GM19023 (cell line): ENCODE data around the gene ATP2B2.

Experiments used
- ATAC-seq: cut with Tn5 transposase; IDR thresholded peaks from one replicate; pipeline ENCODE4 v1.9.1; 2021; ENCODE audit warnings: mild to moderate bottlenecking, moderate library complexity; ENCODE audit not compliant: unreplicated experiment

ATP2B2 gene

DNA sequence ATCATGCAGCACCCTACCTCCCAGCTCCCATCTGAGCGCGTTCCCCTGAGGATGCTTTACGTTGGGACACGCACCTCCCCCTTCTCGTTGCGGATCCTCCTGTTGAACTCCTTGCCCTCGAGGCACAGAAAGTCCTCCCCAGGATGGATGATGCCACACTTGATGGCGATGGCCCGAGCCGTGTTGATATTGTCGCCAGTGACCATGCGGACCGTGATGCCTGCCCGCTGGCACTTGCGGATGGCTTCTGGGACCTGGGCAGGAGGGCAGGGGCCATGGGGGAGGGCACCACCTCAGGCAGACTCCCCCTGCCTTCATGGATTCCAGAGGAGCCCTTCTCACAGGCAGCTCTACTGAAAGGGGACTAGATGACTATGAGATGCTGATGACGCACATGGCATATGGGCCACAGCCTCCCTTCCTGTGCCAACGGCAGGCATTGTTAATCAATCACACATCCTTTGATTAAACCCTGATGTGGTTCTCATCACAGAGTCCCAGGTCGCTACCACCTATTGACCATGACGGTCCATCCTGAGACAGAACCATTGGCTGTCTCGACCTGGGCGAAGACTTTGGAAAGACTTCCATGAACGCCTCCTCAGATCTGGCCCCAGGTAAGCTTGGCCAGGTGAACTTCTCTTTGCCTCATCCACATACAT lies 154.9 kb downstream of the ATP2B2 start:
- ATAC-seq: no peak

DNA sequence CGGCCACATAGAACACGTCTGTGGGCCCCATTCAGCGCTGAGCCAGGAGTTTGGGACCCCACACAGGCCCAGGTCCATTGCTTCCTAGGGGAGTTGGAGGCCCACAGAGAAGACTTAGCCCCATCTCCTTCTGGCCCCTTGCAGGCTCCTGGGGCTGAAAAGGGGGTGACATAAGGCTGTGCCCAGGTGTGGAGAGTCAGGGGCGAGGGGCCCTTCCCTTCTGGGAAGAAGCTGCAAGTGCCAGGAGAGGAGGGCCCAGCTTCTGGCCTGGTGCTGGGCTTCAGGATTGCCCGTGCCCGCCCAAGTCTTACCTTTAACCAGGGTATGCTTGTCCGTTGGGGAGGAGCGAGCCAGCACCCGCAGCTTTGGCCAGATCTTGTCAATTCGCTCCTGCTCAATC lies 155.6 kb downstream of the ATP2B2 start:
- no peak for ATAC-seq

GRCh38 chr3:10348404-10348721 lies 157.0 kb downstream of the ATP2B2 start:
- no peak for ATAC-seq

GRCh38 chr3:10347648-10348403 lies 157.6 kb downstream of the ATP2B2 start:
- no peak for ATAC-seq

- ATAC-seq: no peak
Observed at GRCh38 chr3:10345911-10346310, 159.5 kb downstream of the ATP2B2 start.

DNA sequence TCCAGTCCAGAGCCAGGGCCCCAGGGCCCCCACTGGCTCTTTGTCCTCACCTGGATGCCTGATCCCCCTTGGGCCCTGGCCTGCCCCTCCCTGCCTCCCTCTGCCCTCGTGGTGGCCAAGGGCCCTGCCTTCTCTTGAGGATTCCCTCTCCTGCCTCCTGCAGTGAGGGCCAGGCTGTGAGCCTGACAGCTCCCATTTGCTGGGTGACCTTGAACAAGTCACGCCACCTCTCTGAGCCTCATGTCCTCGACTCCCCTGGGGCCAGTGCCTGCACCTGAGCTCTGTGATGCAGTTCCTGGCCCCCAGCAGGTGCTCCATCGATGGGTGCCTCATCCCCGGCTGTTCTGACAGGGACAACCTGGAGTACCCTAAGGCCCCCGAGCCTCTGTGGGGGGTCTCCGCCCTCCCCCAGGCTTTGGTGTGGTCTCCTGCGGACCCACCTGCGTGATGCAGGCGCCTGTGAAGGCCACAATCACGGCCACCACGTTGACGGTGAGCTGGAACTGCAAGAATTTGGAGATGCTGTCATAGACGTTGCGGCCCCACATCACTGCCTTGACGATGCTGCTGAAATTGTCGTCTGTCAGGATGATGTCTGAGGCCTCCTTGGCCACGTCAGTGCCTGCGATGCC lies 160.3 kb downstream of the ATP2B2 start:
- no peak for ATAC-seq

- no peak for ATAC-seq
Observed at GRCh38 chr3:10344147-10344943, 161.0 kb downstream of the ATP2B2 start.

- no peak for ATAC-seq
Observed at GRCh38 chr3:10343526-10343925, 161.9 kb downstream of the ATP2B2 start.

DNA sequence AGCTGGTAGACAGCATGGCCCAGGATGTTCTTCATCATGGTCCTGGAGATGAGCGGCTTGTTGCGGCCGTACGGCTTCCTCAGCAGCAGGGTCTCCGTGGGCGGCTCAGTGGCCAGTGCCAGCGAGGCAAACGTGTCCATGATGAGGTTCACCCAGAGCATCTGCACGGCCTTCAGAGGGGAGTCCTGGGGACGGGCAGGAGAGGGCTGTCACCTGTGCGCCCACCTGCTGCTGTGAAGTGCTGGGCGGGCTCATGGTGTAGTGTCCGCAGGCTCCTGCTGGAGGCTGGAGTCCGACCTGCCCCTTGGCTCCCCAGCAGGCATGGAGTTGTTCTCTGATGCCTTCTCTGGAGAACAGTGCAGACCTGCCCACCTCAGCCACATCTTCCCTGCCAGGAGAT lies 162.6 kb downstream of the ATP2B2 start:
- ATAC-seq: no peak

DNA sequence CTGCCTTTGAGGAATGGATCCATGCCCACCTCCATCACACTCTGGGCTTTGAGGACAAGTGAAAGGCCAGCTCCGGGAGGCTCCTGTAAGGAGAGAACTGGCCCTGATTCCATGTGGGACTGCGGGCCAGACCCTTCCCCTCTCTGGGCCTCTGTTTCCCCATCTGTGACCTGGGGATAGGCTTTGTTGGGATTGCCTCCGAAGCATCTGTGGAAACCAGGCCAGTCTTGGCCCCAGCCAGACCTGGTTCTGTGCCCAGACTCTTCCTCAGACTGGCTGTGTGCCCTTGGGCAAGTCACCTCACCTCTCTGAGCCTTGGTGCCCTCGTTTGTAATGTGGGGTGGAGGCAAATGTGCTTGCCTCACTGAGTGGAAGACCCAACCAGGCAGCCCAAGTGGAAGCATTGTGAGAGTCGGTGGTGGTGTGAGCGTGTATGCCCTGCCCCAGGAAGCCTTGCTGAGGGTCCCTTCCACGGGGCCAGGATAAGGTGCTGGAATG lies 163.4 kb downstream of the ATP2B2 start:
- ATAC-seq: no peak

DNA sequence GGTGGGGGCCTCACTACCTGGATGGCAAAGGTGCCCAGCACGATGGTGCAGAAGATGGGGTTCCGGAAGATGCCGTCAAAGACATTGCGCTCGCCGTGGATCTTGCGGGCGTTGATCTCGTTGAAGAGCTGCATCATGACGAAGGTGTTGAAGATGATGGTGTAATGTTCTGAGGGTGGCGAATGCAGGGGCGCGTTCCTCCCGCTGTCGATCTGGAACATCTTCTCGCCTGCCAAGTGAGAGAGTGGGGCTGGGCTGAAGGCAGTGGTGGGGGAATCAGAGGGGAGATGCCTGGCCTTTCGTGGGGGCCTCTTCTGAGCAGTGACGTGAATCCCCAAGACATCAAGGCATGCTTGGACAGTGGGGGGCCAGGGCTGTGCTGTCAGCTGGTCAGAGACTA lies 164.9 kb downstream of the ATP2B2 start:
- no peak for ATAC-seq

DNA sequence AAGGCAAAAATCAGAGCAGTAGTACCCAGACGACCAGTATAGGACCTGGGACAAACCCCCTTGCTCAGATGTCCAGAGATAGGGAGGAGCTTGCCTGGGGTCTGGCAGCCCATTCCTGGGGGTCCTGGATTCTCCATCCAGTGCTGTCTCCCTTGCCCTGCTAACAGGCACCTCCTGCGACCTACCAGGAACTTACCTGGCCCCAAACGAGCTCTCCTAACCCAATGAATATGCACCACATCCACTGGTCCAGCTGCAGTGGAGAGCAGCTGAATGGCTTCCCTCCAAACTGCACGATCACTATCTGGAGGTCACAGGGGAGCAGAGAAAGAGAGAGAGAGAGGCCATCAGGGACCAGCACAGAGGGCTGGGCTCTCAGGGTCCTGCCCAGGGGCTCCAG lies 165.3 kb downstream of the ATP2B2 start:
- no peak for ATAC-seq

- no peak for ATAC-seq
Observed at GRCh38 chr3:10339376-10339955, 165.9 kb downstream of the ATP2B2 start.

GRCh38 chr3:10338591-10339353 lies 166.6 kb downstream of the ATP2B2 start:
- no peak for ATAC-seq

- ATAC-seq: no peak
Observed at GRCh38 chr3:10338164-10338470, 167.3 kb downstream of the ATP2B2 start.

DNA sequence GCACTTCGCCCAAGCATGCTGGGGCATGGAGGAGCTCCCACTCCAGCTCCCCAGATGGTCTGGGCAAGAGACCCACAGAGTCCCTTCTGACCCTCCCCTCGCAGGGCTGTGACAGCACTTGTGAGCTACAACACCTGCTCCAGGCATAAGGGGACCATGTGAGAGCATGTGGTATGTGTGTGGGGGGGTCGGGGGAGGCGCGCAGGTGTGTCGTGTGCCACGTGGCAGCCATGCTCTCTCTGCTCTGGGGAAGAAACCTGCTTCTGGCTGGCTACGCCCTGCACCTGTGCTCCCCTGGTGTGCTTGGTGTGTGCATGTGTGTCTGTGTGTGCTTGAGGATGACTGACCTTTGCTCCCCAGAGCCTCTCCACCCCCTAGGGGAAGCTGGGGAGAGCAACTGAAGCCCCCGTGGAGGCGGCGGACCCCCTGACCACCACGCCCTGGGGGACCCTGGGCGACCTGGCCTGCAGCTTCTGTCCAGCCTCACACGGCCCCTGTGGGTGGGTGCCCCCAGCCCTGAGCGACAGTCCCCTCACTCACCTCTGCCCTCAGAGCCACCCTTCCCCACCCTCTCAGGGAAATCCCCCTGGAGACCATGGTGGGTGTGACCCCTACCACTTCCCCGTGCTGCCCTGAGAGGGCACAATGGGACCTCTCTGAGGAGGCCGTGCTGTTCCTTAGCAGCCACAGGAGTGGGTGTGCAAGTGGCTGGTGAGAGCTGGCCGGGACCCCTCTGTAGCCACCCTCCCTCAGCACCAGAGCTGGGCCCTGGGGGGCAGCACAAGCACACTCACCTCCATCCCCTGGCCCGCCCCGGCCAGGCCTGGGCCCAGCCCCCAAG lies 167.8 kb downstream of the ATP2B2 start:
- no peak for ATAC-seq

GRCh38 chr3:10336761-10337160 lies 168.6 kb downstream of the ATP2B2 start:
- no peak for ATAC-seq

DNA sequence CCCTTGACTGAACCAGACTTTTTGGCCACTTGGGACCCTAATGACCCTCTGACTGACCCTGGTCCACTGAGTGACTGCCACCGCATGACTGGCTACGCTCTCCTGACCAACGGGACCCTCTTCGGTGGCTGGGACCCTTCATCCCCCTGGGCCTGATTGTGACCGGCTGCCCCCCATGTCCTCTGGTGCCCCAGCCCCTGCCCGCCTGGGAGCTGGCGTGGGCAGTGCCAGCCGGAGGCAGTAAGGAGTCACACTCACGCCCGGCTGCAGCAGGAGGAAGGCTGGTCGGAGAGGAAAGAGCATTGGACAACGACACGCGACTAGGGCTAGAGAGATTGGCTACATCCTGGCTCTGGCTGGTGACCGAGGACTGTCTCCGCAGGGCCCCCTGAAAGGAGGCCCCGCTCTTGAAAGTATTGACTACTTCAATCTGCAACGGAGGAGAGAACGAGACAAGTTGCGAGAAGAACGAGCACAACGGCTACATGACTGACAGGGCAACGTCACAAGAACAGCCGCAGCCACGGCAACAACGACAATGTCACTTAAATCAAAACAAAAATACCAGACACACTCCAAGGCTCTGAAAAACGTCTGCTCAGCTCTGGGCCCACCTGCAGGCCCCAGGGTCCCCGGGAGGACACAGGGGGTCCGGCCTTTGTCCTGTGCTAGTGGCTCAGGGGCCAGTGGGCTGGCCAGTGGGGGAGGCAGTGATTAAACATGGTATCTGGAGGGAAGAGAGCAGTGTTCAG lies 169.3 kb downstream of the ATP2B2 start:
- no peak for ATAC-seq
